Colonic mucosa (tissue), 4 donors: Measurements from ENCODE around the gene RNF14. TPM values are rescaled to one million over a fixed set of nuclear protein-coding genes. Genes with fewer than 3 reads are reported as not detected.

Experiments used
- DNase-seq: peaks from one replicate; pipeline ENCODE4 v3.0.0-alpha.2; 2020
- H3K27ac ChIP-seq: fragments of 200-600 bp; one replicate; pipeline ENCODE4 v1.8.0; 2021
- H3K27me3 ChIP-seq: fragments of 200-600 bp; one replicate; pipeline ENCODE4 v1.8.0; 2021
- H3K36me3 ChIP-seq: fragments of 200-600 bp; one replicate; pipeline ENCODE4 v1.8.0; 2021
- H3K4me1 ChIP-seq: fragments of 200-600 bp; one replicate; pipeline ENCODE4 v1.8.0; 2021; ENCODE audit warnings: mild to moderate bottlenecking
- H3K4me3 ChIP-seq: fragments of 200-600 bp; one replicate; pipeline ENCODE4 v1.8.0; 2021
- H3K9ac ChIP-seq, 2 donors: one replicate each; pipeline ENCODE4 v1.7.0; 2013; ENCODE audit warnings: control low read depth in 2 of 2, low read depth in 2 of 2, low read length in 2 of 2
- H3K9me3 ChIP-seq: fragments of 200-600 bp; one replicate; pipeline ENCODE4 v1.8.0; 2021
- CTCF ChIP-seq: fragments of 200-600 bp; IDR thresholded peaks from one replicate; pipeline ENCODE4 v1.8.0; 2022; ENCODE audit warnings: antibody characterized with exemption, mild to moderate bottlenecking
- intact Hi-C: fragments of 100-400 bp; cut with DNase I; formaldehyde crosslinking; loops from one replicate; pipeline ENCODE4 v1.14.1; 2022
- total RNA-seq, 2 donors: library from RNA; stranded (reverse); fragmentation: NEBNext Ultra II Directional in 1 of 2; extraction: Animal tissue kit (Norgen Biotek cat#: 25700) in 1 of 2; gene quantifications; one replicate each; pipeline ENCODE4 v1.2.1, GENCODE V29; 2021
- donor health status: healthy.
- donor health status: DM: no; HTN: no; CAD: no.
- donor health status: DM: no; HTN: no; CAD: no.

Gene RNF14
- total RNA-seq, 2 donors from 2014 or later, result 49.4 to 69.8 TPM

- Histone ChIP-seq H3K9ac (no peak overlapping the region), H3K36me3 (no peaks in the 10 kb centered on the region), H3K4me3 (no peak overlapping the region), H3K27me3 (no peaks in the 10 kb centered on the region), H3K27ac (no peak overlapping the region), H3K4me1 (no peaks in the 10 kb centered on the region), H3K9me3 (no peaks in the 10 kb centered on the region)
- intact Hi-C loops, result no loop called here
- no peak for TF ChIP-seq CTCF
- no peak for DNase-seq
Observed at GRCh38 chr5:142007237-142007544, 38.3 kb downstream of the RNF14 start.

GRCh38 chr5:142008813-142009212 lies 39.9 kb downstream of the RNF14 start:
- no peaks in the 10 kb centered on the region for H3K9me3 ChIP-seq
- H3K9ac ChIP-seq, result no peak overlapping the region
- H3K4me3 ChIP-seq, result no peak overlapping the region
- no peaks in the 10 kb centered on the region for H3K36me3 ChIP-seq
- no peak for TF ChIP-seq CTCF
- no peaks in the 10 kb centered on the region for H3K4me1 ChIP-seq
- H3K27ac ChIP-seq, result no peak overlapping the region
- no peaks in the 10 kb centered on the region for H3K27me3 ChIP-seq
- DNase-seq, result no peak
- intact Hi-C loops, result no loop called here

- no peak for DNase-seq
- Histone ChIP-seq H3K27ac (no peak overlapping the region), H3K9ac (no peak overlapping the region), H3K9me3 (no peaks in the 10 kb centered on the region), H3K4me1 (no peaks in the 10 kb centered on the region), H3K27me3 (no peaks in the 10 kb centered on the region), H3K36me3 (no peaks in the 10 kb centered on the region), H3K4me3 (no peak overlapping the region)
- no peak for TF ChIP-seq CTCF
- intact Hi-C loops, result no loop called here
Observed at GRCh38 chr5:142009886-142010285, 41.0 kb downstream of the RNF14 start.

GRCh38 chr5:142011572-142012185 lies 42.8 kb downstream of the RNF14 start:
- no peak for DNase-seq
- no peaks in the 10 kb centered on the region for H3K4me1 ChIP-seq
- H3K27me3 ChIP-seq, result no peaks in the 10 kb centered on the region
- H3K9me3 ChIP-seq, result no peaks in the 10 kb centered on the region
- H3K4me3 ChIP-seq, result peak overlapping the region; percentile 62
- no peaks in the 10 kb centered on the region for H3K36me3 ChIP-seq
- intact Hi-C loops, result no loop called here
- no peak overlapping the region for H3K9ac ChIP-seq
- no peak for TF ChIP-seq CTCF
- no peak overlapping the region for H3K27ac ChIP-seq

- no peaks in the 10 kb centered on the region for H3K36me3 ChIP-seq
- H3K9ac ChIP-seq, result peak overlapping the region; percentile 76 to 92
- peak; percentile 76 for DNase-seq
- intact Hi-C loops, result no loop called here
- no peaks in the 10 kb centered on the region for H3K27me3 ChIP-seq
- peak overlapping the region; percentile 62 for H3K4me3 ChIP-seq
- no peaks in the 10 kb centered on the region for H3K9me3 ChIP-seq
- TF ChIP-seq CTCF, result peak; percentile 34
- H3K27ac ChIP-seq, result peak overlapping the region; percentile 28
- no peaks in the 10 kb centered on the region for H3K4me1 ChIP-seq
Observed at GRCh38 chr5:142012186-142012785, 43.4 kb downstream of the RNF14 start.
